Endometrium (tissue), 2 donors: ENCODE measurements around the gene SNX19.

Source experiments
- FAIRE-seq: peaks from 2 replicates; lab custom pipeline; 2012; peaks lifted over from hg19 to GRCh38; lab: Jason Lieb, UNC
- donor health status: control.
- donor health status: control.

Gene SNX19

DNA sequence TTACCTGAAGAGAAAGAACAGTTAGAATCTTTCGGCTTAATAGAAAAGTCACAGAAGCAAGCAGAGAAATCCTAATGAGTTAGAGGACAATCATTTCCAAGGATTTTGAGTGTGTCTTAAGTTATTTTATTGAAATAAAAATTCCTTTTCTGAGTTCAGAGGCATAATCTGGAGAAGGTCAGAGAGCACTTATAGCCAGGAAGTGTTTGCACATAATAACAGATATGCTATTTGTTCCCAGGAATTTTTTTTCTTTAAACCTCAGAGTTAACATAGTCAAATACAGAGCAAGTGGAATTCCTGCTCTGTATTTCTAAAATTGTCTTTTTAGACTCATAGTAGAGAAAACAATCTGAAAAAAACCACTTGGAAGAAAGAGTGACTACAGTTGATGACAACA, 74.3 kb downstream of the SNX19 start:
- no peak for FAIRE-seq

DNA sequence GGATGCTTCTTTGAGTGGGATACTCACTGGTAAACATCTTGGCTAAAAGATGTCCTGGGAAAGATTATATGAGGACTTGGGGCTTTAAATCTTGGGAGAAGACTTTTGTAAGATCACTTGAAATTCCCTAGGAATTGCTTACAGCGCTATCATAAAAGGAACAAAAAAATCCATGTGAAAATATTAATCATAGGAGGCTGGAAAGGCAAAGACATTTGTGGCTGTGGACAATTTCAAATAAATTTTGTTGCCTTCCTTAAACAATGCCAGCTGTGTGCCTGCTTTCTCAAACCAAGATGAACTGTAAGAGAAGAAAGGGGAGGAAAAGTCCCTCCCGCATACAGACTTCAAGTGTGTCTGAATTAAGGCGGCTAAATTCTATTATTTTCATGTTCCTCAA, 75.6 kb downstream of the SNX19 start:
- no peak for FAIRE-seq

DNA sequence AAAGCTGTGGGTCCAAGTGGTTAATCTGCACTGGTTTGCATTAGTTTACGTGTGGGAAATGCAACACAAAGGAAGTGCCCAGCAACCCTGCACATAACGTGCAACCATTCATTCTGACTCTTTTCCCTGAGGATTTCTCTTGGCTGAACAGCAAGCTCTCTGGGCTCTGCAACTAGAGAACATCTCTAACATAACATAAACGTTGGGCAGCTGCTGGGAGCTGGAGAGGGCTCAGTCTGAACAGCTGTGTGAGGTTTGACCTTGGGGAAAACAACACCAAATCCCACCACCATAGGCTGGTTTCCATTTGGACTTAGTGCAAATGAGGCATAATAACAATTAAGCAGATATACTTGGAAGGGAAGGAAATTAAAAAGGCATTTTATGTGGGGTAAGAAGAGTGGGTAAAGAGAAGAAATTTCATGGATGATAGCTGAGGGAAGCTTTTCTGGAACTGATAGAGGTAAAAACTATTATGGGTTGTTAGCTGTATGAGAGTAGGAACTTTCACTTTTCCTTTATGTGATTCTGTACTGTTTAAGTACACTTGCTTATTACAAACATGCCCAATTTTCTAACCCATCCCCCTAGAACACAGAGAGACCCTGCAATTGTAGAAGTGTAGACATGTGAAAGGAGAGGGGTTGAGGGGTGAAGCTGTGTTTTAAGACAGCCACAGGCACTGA, 76.2 kb downstream of the SNX19 start:
- no peak for FAIRE-seq

DNA sequence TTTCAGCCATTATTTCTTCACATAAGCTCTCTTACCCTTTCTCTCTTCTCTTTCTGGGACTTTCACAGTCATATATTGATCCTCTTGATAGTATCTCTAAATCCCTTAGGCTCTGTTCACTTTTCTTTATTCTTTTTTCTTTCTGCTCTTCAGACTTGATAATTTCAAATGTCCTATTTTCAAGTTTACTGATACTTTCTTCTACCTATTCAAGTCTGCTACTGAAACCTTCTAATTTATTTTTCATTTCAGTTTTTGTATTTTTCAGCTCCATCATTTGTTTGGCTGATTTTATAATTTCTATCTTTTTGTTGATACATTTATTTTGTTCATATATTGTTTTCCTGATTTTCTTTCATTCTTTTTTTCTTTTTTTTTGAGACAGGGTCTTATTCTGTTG, 79.1 kb downstream of the SNX19 start:
- FAIRE-seq, result peak; percentile 45

DNA sequence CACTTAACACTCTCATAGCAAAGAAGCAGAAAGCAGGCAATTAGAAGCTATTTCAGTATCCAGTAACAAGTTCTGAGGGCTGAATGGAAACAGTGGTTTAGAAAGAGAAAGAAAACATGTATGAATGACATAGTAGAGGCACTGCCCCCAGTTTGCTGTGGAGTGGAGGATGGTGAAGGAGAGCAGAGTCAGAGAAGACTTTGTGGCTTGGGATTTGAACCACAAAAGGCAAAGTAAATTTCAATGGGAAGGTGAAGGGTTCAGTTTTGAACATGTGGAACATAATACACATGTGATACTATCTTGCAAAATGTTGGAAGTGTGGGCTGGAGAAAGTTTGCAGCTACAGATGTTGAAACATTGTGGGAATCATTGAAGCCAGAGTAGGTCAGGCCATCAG, 81.4 kb downstream of the SNX19 start:
- FAIRE-seq, result no peak

- FAIRE-seq, result no peak
Observed at GRCh38 chr11:130832566-130833425, 83.5 kb downstream of the SNX19 start.

DNA sequence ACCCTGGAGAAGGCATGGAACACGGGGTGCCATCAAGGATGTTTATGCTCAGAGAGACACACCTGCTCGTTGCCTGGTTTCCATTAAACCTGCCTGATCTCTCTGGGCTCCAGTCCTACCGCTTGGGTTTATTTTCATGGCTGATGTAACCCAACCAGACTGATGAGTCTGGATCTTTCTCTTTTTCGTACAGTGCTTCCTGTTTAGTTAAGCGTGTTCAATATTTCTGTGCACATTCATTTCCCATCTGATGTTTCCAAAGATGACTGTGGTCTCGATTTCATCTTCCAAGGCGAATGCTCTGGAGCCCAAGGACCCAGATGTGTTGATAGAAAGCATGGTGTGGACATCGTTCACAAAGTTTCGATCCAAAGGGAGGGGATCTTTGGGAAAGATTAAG, 84.3 kb downstream of the SNX19 start:
- no peak for FAIRE-seq

GRCh38 chr11:130831506-130831905, 84.8 kb downstream of the SNX19 start:
- no peak for FAIRE-seq

- no peak for FAIRE-seq
Observed at GRCh38 chr11:130830566-130830965, 85.7 kb downstream of the SNX19 start.

DNA sequence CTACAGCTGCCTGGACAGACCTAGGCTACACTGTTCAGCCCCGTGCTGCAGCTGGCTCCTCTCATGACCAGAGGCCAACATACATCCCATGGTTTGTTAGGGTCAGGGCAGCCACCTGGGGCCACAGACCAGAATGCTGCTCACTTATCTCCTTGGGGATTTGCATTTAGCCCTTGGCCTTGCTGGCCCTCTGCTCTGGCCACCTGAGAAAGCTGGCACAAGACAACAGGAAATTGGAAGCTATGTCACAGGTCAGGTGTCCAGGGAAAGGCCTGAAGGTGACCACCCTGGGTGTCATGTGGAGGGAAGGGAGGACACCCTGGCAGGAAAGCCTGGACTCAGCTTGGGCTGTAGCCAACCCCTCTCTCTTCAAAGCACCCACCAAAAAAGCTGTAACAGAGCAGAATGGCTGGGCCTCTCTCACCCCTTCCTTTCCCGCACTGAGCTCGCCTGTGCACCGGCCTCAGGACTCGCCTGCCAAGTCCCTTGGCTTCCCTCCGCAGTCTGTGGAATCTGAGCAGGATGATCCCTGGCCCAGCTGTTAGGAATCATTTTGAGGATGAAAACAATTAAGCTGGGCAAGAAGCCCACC, 86.3 kb downstream of the SNX19 start:
- no peak for FAIRE-seq

DNA sequence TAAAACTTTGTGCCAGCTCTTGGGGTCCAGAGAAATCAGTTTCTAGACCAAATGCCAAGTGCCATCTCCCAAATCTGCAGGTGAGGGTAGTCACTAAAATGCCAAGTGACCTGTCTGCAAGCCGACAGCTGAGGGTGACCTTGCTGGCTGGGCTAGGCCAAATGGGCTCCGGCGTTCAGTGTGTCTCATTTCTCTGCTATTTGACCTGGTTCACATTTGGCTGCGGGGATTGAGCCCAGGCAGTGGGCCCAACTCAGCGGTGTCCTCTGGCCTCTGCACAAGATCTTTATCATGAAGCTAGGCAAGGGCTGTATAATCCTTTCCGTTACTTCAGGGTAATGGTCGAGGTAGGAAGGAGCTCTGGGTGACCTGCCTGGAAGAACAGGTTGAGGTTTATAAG, 87.5 kb downstream of the SNX19 start:
- no peak for FAIRE-seq

DNA sequence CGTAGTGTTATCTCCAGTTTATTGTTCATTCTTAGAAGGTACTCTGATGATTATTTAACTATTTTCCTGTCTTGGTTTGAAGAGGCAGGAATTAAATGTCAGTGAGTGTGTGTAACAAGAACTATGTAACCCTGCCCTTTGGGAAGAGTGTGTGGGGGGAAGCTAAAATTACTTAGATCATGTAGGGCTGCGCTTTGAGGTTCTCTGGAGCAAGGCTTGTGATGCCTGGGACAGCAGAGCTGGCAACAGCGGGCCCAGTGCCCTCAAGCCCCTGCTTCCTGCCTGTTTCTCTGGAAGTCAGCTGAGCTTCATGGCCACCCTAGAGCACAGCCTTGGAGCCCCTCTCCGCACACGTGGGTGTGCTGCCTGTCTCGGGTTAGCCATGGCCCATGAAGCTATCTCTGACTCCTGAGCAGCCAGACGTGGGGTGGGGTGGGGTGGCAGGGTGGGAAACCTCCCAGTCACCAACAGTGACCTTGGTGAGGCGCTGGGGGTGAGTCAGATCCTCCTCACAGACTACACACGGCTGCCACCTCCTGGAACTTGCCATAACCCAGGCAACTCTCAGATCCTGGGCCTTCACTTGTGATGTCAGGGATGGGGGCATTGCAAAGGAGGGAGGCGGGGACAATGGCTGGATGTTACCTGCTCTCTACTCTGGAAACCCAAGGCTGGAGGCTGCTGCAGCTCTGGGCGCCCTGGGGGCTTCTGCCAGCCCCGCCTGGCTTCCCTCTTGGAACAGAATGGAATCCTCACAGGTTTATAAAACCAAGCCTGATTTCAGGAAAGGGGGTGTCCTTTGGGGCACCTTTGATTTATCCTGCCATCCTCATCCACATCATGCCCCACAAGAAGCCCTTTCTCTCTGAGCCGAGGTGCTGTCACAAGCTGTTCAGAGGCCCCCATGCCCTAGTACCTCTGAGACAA, 88.6 kb downstream of the SNX19 start:
- FAIRE-seq, result no peak

DNA sequence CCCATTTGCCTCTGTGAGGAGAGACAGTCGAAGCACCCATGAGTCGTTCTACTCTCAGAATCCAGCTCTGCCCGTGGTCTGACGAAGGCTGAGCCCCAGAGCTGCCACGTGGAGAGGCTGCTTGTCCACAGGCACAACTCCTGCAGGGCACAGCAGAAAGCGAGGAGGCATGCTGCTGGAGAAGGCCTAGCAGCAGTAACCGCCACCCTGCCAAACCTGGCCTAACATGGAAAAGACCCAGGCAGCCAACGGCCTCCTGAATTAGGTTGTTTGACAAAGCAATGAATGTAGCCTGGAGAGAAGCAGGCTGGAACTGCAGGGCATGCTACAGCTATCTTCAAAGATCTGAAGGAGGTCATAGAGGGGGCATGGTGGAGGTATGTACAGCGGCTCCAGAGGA, 89.7 kb downstream of the SNX19 start:
- FAIRE-seq, result no peak

- no peak for FAIRE-seq
Observed at GRCh38 chr11:130825983-130826382, 90.3 kb downstream of the SNX19 start.

DNA sequence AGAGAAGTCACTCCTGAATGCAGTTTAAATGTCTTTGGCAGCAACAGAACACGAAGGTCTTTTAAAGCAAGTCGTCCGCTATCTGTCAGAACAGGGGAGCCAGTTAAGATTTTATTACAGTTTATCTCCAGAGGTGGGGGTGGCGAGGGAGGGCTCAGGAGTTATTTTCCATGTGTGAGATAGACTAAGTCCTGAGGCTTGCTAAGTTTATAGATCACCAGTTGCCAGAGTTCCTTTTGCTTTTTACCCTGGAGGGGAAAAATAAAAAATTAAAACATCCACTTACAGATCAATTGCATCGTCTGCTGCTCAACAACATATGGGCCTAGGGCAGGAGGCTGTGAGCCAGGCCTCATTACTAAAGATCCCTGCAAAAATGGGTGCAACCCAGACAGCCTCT, 90.7 kb downstream of the SNX19 start:
- no peak for FAIRE-seq
